Measurements from ENCODE around the gene USP9X.
"Not testable (repeated sequence)": the region's sequence is repeated elsewhere in the genome, so short reads cannot be mapped to it uniquely, and the experiment has no call there.

Gene USP9X

GRCh38 chrX:41085512-41085877 lies 250 bp downstream of the USP9X start:
- DNase-seq (ENCODE audit: low read depth in 2 of 2): peak; percentile 27 to 61

- peak in 1 of 2 donors; percentile 42 for DNase-seq (ENCODE audit: low read depth in 2 of 2)
These were observed 807 bp downstream of the USP9X start for GRCh38 chrX:41085878-41086626.

DNA sequence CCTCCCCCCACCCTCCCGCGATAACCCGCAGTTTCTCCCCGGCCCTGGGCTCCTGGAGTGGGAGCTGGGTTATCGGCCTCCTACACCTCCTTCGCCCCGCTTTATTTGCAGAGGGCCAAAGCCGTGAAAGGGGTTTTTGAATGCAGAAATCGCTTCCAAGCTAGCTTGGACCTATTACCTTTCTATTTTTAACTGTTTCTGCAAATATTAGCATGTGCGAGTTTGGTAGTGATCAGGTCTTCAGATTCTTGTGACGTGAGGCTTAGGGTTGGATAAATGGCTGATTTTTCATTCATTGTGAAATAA lies 1.3 kb downstream of the USP9X start:
- no peak for DNase-seq (ENCODE audit: low read depth in 2 of 2)

DNA sequence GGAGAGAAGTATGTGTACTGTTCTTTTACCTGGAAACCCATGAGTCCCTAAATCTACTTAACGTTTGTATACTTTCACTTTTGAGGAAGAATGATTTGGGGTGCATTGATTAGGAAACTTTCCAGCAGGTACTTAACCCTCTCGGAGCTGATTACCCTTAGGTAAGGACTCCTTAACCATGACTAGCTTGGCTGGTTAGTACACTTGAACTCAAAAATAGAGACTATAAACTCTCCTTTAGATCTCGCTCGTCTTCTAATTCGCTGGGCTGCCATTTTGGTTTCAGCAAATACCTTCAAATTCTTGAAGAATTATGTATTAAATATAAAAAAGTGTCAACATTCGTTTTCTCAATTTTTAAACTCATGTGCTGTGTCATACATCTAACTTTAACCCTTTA lies 2.0 kb downstream of the USP9X start:
- no peak for DNase-seq (ENCODE audit: low read depth in 2 of 2)

DNA sequence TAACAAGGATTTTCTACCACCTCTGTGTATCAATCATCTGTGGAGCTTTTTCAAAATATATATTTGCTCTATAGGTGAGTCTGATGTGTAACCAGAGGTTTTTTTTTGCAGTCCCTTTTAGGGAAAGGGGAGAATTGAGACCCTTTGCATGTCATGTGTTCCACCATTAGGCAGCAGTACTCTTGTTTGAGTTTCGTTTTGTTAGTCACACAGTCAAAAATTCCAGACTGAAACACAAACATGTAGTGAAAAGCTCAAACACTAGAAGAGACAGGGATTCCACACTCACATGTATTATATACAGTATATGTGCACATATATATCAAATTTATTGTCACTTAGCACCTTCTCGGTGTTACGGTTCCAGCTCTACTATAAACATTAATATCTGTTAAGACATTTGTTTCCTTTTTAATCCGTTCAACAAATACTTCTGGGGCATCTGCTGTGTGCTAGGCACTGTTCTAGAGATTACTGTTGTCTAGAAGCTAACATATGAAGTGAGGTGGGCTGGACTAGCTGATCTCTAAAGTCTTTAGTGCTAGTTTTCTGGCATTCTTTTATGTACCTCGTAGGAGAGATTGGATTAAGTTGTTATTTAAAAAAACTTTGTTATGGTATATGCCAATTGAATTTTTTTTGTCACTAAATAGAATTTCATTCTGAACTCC lies 5.5 kb downstream of the USP9X start:
- no peak for DNase-seq (ENCODE audit: low read depth in 2 of 2)

- no peak for DNase-seq (ENCODE audit: low read depth in 2 of 2)
These were observed 7.5 kb downstream of the USP9X start for GRCh38 chrX:41092776-41093175.

DNA sequence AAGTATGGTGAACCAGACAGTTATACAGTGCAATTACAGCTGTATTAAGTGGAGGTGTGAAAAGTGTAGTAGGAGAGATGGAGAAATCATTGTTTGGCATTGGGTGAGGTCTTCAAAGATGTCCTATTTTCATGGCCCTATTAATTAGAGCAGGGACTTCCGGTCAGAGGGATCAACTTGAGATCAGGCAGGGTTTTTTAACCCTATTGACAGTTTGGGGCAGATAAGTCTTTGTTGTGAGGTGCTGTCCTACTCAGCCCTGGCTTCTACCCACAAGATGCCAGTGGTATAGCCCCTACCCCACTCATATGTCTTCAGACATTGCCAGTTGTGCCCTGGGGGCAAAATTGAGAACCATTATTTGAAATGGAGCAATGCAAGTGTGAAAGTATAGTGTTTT lies 9.9 kb downstream of the USP9X start:
- DNase-seq (ENCODE audit: low read depth in 2 of 2): no peak

DNA sequence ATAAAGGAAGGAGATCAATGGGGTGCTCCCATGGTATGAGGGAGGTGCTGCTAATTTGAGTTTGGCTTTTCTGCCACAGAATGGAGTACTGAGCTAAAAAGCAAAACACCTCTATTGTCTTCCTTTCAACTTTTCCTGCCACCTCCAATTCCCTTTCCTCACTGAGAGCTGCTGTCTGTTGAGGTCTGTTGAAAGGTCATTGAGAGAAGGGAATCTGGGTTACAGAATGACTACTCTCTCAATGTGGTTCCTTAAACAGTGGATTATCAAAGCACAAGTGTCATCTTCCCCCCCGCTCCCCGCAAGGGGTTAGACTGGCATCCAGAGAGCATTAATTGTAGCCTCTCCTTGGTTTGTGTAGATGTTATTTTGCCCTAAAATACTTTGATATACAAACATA lies 10.7 kb downstream of the USP9X start:
- no peak for DNase-seq (ENCODE audit: low read depth in 2 of 2)

DNA sequence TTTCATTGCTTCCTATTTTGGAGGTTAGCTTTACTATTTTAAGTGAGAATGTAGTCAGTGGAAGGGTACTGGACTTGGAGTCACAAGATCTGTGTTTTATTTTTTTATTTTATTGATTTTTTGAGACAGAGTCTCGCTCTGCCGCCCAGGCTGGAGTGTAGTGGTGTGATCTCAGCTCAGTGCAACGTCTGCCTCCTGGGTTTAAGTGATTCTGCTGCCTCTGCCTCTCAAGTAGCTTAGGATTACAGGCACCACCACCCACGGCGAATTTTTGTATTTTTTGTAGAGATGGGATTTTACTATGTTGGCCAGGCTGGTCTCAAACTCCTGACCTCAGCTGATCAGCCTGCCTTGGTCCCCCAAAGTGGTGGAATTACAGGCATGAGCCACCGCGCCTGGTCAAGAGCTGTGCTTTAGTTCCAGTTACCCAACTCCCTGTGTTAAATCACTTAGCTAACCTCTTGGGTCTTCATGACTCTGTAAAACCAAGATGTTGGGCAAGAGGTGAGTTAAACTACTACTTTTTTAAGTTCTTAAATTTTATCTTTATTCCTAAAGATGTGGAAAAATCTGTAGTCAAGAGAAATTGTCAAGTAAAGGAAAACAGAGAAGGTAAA lies 11.2 kb downstream of the USP9X start:
- no peak for DNase-seq (ENCODE audit: low read depth in 2 of 2)

GRCh38 chrX:41097326-41097725 lies 12.1 kb downstream of the USP9X start:
- DNase-seq (ENCODE audit: low read depth in 2 of 2): no peak

DNA sequence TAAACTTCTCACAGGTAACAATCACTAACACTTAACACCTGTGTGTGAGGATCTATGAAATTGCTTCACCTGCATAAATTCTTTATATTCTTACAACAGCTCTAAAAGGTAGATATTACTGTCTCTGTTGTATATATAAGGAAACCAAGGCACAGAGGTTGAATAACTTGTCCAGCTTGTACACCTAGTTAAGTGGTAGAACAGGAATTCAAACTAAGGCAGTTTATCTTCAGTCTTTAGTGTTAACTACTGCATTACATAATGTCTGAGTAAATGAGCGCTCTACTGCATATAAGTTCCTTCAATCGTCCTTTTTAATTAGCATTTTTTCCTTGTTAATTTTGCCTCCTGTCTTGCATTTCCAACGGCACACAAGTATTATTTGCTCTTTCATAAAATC lies 15.0 kb downstream of the USP9X start:
- DNase-seq (ENCODE audit: low read depth in 2 of 2): no peak

DNA sequence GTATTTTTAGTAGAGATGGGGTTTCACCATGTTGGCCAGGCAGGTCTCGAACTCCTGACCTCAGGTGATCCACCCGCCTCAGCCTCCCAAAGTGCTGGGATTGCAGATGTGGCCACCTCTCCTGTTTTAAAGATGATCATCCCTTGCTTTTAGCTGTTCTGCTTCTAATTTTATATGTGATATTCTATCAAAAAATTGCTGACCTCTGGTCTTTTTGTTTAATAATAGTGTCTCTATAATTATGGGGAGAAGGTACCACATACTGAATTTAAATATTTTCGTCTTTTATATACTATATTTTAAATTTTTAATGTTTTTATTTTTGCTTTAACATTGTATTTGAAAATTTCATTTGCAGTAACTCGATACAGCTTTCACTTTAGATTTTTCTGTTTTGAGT lies 15.6 kb downstream of the USP9X start:
- no peak for DNase-seq (ENCODE audit: low read depth in 2 of 2)

GRCh38 chrX:41105005-41105404 lies 19.8 kb downstream of the USP9X start:
- no peak for DNase-seq (ENCODE audit: low read depth in 2 of 2)

DNA sequence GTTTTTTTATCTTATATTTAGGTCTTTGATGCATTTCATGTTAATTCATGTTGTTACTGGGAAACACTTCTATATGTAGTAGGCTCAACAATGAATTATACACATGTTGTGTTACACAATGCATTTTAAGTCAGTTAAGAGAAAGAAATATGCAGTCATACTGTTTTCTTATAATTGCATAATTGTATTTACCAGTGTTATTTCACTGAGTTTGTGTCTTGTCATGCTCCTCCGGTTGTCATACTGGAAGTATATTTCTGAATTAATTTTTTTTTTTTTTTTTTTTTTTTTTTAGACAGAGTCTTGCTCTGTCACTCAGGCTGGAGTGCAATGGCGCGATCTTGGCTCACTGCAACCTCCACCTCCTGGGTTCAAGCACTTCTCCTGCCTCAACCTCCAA lies 21.0 kb downstream of the USP9X start:
- not testable (repeated sequence) for DNase-seq (ENCODE audit: low read depth in 2 of 2)

- DNase-seq (ENCODE audit: low read depth in 2 of 2): no peak
These were observed 22.8 kb downstream of the USP9X start for GRCh38 chrX:41108007-41108406.

GRCh38 chrX:41108463-41109205 lies 23.4 kb downstream of the USP9X start:
- no peak for DNase-seq (ENCODE audit: low read depth in 2 of 2)

GRCh38 chrX:41110801-41111625 lies 25.8 kb downstream of the USP9X start:
- DNase-seq (ENCODE audit: low read depth in 2 of 2): no peak

- DNase-seq (ENCODE audit: low read depth in 2 of 2): not testable (repeated sequence)
These were observed 29.8 kb downstream of the USP9X start for GRCh38 chrX:41115104-41115425.

GRCh38 chrX:41116948-41117347 lies 31.7 kb downstream of the USP9X start:
- no peak for DNase-seq (ENCODE audit: low read depth in 2 of 2)

DNA sequence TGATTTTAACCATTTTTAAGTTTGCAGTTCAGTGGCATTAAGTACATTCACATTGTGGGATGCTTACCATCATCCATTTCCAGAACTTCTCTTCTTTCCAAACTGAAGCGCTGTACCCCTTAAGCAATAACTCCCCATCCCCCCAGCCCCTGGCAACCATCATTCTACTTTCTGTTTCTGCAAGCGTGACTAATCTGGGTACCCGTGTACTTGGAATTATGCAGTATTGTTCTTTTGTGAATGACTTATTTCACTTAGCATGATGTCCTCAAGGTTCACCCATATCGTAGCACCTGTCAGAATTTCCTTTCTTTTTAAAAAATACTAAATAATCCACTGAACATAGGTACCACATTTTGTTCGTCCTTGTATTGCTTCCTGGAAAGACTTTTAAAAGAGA lies 32.9 kb downstream of the USP9X start:
- no peak for DNase-seq (ENCODE audit: low read depth in 2 of 2)

DNA sequence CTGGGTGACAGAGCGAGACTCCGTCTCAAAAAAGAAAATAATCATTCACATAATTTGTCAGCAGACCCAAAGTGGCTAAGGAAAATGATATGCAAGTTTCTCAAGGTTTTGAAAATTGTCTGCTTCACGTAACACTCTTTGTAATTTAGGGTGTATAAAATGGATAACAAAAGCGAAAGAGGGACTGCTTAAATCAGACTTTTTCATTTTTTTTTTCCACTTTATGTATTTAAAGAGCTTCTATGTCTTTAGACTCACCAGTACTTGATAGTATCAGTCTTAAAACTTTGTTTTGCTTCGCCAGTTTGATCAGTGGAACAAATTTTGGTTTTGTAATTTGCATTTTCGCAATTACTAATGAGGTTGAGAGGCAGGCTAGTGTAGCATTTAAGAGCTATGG lies 34.6 kb downstream of the USP9X start:
- DNase-seq (ENCODE audit: low read depth in 2 of 2): no peak

GRCh38 chrX:41121766-41122165 lies 36.5 kb downstream of the USP9X start:
- no peak for DNase-seq (ENCODE audit: low read depth in 2 of 2)
